Cerebellar cortex (tissue), 1 donor: ENCODE measurements around the gene PARD3.
"Not testable (repeated sequence)": the region's sequence is repeated elsewhere in the genome, so short reads cannot be mapped to it uniquely, and the experiment has no call there.

Experiments used
- DNase-seq: peaks from one replicate; pipeline ENCODE4 v3.0.0-alpha.2; 2015; ENCODE audit warnings: low spot score

The PARD3 gene

GRCh38 chr10:34378297-34378696 lies 436.8 kb downstream of the PARD3 start:
- no peak for DNase-seq

GRCh38 chr10:34377833-34378232 lies 437.3 kb downstream of the PARD3 start:
- no peak for DNase-seq

- no peak for DNase-seq
These were observed 440.6 kb downstream of the PARD3 start for GRCh38 chr10:34374356-34375045.

- DNase-seq = no peak
These were observed 441.9 kb downstream of the PARD3 start for GRCh38 chr10:34373211-34373610.

- no peak for DNase-seq
These were observed 442.6 kb downstream of the PARD3 start for GRCh38 chr10:34372509-34372908.

- DNase-seq = no peak
These were observed 445.0 kb downstream of the PARD3 start for GRCh38 chr10:34370126-34370525.

- DNase-seq = no peak
These were observed 446.0 kb downstream of the PARD3 start for GRCh38 chr10:34369120-34369519.

GRCh38 chr10:34364253-34365037 lies 450.7 kb downstream of the PARD3 start:
- no peak for DNase-seq

GRCh38 chr10:34360984-34361383 lies 454.1 kb downstream of the PARD3 start:
- DNase-seq = no peak

GRCh38 chr10:34359435-34359813 lies 455.7 kb downstream of the PARD3 start:
- no peak for DNase-seq

GRCh38 chr10:34358729-34359434 lies 456.2 kb downstream of the PARD3 start:
- no peak for DNase-seq

GRCh38 chr10:34356463-34356862 lies 458.6 kb downstream of the PARD3 start:
- no peak for DNase-seq

- not testable (repeated sequence) for DNase-seq
These were observed 461.6 kb downstream of the PARD3 start for GRCh38 chr10:34353530-34353929.

GRCh38 chr10:34352599-34353204 lies 462.4 kb downstream of the PARD3 start:
- DNase-seq = not testable (repeated sequence)

GRCh38 chr10:34351161-34351560 lies 463.9 kb downstream of the PARD3 start:
- no peak for DNase-seq

- no peak for DNase-seq
These were observed 466.1 kb downstream of the PARD3 start for GRCh38 chr10:34348917-34349485.

GRCh38 chr10:34348021-34348420 lies 467.1 kb downstream of the PARD3 start:
- no peak for DNase-seq

- DNase-seq = no peak
These were observed 468.0 kb downstream of the PARD3 start for GRCh38 chr10:34347131-34347530.

- no peak for DNase-seq
These were observed 468.5 kb downstream of the PARD3 start for GRCh38 chr10:34346516-34347100.

GRCh38 chr10:34345383-34345782 lies 469.7 kb downstream of the PARD3 start:
- DNase-seq = no peak

- DNase-seq = no peak
These were observed 471.3 kb downstream of the PARD3 start for GRCh38 chr10:34343764-34344163.

GRCh38 chr10:34341473-34341872 lies 473.6 kb downstream of the PARD3 start:
- no peak for DNase-seq
